ENCODE data around the gene ZBBX.

DNA sequence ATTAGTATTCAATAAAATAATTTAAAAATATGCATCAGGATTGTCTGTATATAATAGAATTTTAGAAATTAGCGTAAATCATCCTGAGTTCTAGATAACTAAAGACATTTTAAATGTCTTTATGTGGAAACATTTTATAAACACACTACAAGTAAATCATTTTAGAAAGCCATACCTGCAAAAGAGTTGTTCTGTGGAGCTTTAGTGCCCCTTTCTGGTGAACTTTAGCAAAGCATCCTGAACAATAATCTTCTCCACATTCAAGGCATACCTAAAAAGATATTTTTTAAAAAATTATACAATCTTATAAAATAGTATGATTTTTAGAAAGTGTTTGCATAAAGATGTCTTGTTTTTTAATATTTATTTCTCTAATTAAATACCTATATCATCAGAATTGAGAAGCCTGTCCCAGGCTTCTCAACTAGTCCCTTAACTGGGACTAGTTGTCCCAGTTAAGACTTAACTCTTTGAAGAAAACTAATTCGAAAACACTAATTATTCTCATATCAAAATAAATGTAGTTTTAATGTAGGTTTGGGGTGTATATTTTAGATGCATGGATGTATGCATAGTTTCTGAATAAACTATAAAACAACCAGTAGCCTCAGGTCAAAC is 29.7 kb downstream of the ZBBX start:
- TF ChIP-seq POLR2AphosphoS5 (IDR thresholded peaks at IDR 0.05; ENCODE audit: low read depth) (no peak), REST (IDR thresholded peaks at IDR 0.05; ENCODE audit: insufficient replicate concordance, low read depth) (no peak)
- TF ChIP-seq, protein P1, sequence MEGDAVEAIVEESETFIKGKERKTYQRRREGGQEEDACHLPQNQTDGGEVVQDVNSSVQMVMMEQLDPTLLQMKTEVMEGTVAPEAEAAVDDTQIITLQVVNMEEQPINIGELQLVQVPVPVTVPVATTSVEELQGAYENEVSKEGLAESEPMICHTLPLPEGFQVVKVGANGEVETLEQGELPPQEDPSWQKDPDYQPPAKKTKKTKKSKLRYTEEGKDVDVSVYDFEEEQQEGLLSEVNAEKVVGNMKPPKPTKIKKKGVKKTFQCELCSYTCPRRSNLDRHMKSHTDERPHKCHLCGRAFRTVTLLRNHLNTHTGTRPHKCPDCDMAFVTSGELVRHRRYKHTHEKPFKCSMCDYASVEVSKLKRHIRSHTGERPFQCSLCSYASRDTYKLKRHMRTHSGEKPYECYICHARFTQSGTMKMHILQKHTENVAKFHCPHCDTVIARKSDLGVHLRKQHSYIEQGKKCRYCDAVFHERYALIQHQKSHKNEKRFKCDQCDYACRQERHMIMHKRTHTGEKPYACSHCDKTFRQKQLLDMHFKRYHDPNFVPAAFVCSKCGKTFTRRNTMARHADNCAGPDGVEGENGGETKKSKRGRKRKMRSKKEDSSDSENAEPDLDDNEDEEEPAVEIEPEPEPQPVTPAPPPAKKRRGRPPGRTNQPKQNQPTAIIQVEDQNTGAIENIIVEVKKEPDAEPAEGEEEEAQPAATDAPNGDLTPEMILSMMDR (IDR thresholded peaks at IDR 0.05; ENCODE audit: insufficient read depth, low read length), result peak; percentile 34

Measured in HL-60 (cell line).